Stomach (tissue), 4 donors: ENCODE results near the gene PLD2.

ENCODE experiments used
- POLR2A ChIP-seq, 4 donors: fragments of 450-650 bp; IDR thresholded peaks; one replicate each; pipeline ENCODE4 v1.6.1; 2016; ENCODE audit warnings: antibody characterized with exemption in 4 of 4, control low read depth in 2 of 4, mild to moderate bottlenecking in 1 of 4, moderate library complexity in 1 of 4
- TF ChIP-seq, protein P1 (sequence below), 7 experiments: fragments of 450-650 bp in 4 of 7; fragments of 200-600 bp in 3 of 7; sonication (generic) in 3 of 7; IDR thresholded peaks; one replicate each; pipeline ENCODE4 v1.5.1; 2016 to 2019; ENCODE audit warnings: antibody characterized with exemption in 7 of 7, control low read depth in 2 of 7, mild to moderate bottlenecking in 1 of 7

DNA sequence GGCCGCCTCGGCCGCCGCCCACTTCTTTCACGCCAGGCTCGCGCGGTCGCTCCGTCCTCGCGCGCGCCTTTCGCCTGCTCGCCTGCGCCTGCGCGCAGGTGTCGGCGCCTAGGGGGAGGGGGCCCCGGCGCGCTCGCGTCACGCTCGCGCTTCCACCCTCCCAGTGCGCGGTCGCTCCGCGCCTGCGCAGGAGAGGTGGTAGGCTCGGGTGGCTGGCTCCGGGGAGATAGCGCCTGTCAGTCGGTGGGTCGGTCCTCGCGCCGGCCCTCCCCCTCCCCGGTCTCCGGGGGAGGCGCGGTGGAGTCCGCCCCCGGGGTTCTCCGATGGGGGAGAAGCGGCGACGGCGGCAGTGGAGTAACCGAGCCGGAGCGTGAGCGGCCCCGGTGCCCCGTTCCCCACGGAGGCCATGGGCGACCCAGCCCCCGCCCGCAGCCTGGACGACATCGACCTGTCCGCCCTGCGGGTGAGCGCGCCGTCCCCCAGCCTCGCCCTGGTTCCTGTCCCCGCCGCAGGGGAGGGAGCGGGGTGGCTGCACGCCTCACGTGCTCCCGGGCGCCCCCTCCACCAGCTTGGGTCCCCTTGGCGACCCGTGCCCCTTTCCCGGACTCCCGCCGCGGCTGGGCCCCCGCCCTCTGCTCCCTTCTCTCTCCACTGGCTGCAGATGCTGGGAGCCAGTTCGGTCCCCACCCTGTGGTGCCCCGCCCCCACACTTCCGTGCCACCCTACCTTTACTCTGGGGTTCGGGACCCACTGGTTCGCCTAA, 26.4 kb downstream of the PLD2 start, which contains the start of gene MINK1:
- TF ChIP-seq, protein P1, sequence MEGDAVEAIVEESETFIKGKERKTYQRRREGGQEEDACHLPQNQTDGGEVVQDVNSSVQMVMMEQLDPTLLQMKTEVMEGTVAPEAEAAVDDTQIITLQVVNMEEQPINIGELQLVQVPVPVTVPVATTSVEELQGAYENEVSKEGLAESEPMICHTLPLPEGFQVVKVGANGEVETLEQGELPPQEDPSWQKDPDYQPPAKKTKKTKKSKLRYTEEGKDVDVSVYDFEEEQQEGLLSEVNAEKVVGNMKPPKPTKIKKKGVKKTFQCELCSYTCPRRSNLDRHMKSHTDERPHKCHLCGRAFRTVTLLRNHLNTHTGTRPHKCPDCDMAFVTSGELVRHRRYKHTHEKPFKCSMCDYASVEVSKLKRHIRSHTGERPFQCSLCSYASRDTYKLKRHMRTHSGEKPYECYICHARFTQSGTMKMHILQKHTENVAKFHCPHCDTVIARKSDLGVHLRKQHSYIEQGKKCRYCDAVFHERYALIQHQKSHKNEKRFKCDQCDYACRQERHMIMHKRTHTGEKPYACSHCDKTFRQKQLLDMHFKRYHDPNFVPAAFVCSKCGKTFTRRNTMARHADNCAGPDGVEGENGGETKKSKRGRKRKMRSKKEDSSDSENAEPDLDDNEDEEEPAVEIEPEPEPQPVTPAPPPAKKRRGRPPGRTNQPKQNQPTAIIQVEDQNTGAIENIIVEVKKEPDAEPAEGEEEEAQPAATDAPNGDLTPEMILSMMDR (IDR thresholded peaks at IDR 0.05), result no peak
- peak in 2 of 4 donors; percentile 42 to 65 for TF ChIP-seq POLR2A (IDR thresholded peaks at IDR 0.05)
